ENCODE data around the gene FAM222A.

FAM222A gene

GRCh38 chr12:109762071-109762672, 48.5 kb downstream of the FAM222A start:
- H3K4me3 ChIP-seq (ENCODE audit: low read length): no peak overlapping the region
- TF ChIP-seq CTCF (conservative IDR thresholded peaks at IDR 0.05; ENCODE audit: low read length): no peak
- DNase-seq (ENCODE audit: low read depth): no peak

- no peak for DNase-seq (ENCODE audit: low read depth)
- TF ChIP-seq CTCF (conservative IDR thresholded peaks at IDR 0.05; ENCODE audit: low read length): no peak
- H3K4me3 ChIP-seq (ENCODE audit: low read length): no peak overlapping the region
Observed at GRCh38 chr12:109762673-109763191, 49.1 kb downstream of the FAM222A start.

- H3K4me3 ChIP-seq (ENCODE audit: low read length): no peak overlapping the region
- TF ChIP-seq CTCF (conservative IDR thresholded peaks at IDR 0.05; ENCODE audit: low read length): no peak
- peak; percentile 38 for DNase-seq (ENCODE audit: low read depth)
Observed at GRCh38 chr12:109763201-109763841, 49.7 kb downstream of the FAM222A start.

- TF ChIP-seq CTCF (conservative IDR thresholded peaks at IDR 0.05; ENCODE audit: low read length): no peak
- no peak for DNase-seq (ENCODE audit: low read depth)
Observed at GRCh38 chr12:109764123-109764522, 50.5 kb downstream of the FAM222A start.

GRCh38 chr12:109764776-109765445, 51.3 kb downstream of the FAM222A start:
- no peak overlapping the region for H3K4me3 ChIP-seq (ENCODE audit: low read length)
- no peak for TF ChIP-seq CTCF (conservative IDR thresholded peaks at IDR 0.05; ENCODE audit: low read length)
- no peak for DNase-seq (ENCODE audit: low read depth)

More at GRCh38 chr12:109764123-109764522, 50.5 kb downstream of the FAM222A start:
- no peak overlapping the region for H3K4me3 ChIP-seq (ENCODE audit: low read length)

GRCh38 chr12:109765446-109765810, 51.8 kb downstream of the FAM222A start:
- TF ChIP-seq CTCF (conservative IDR thresholded peaks at IDR 0.05; ENCODE audit: low read length): no peak
- no peak overlapping the region for H3K4me3 ChIP-seq (ENCODE audit: low read length)
- DNase-seq (ENCODE audit: low read depth): no peak

All from AG10803 (cell line).